ENCODE data around the gene B4GALT1.
"Not testable (repeated sequence)": the region's sequence is repeated elsewhere in the genome, so short reads cannot be mapped to it uniquely, and the experiment has no call there.

B4GALT1 gene

DNA sequence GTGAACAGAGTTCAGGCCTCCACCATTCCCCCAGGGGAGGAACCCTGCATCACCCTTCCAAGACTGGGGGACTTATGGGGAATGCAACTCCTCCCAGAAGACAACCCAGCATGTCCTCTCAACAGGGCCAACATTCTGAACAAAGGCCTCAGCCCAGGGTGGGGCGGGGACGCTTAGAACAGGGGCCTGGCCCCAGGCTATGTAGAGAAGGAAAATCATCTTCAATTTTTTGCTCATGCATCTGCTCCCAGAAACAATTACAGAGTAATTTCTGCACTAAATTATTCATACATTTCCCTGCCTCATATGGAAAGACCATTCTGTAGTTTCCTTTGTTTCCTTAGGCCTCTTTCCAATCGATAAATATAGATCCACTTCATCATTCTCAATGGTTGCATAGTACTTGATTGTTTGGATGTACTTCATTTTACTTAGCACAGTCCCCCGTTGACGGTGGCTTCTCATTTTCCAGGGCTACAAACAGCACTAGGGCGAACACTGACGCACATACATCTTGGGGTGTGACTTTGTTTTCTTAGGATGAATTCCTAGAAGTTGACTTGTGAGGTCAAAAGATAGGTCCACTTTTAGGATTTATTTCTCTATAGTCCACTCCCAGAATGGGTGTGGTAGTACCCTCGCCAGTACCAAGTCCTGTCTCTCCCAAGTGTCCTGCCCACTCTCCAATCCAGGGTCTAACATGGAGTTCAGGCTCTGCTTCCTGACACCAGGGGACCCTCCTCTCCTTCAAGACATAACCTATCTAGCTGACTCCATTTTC lies 63.4 kb downstream of the B4GALT1 start:
- TF ChIP-seq, protein P1, sequence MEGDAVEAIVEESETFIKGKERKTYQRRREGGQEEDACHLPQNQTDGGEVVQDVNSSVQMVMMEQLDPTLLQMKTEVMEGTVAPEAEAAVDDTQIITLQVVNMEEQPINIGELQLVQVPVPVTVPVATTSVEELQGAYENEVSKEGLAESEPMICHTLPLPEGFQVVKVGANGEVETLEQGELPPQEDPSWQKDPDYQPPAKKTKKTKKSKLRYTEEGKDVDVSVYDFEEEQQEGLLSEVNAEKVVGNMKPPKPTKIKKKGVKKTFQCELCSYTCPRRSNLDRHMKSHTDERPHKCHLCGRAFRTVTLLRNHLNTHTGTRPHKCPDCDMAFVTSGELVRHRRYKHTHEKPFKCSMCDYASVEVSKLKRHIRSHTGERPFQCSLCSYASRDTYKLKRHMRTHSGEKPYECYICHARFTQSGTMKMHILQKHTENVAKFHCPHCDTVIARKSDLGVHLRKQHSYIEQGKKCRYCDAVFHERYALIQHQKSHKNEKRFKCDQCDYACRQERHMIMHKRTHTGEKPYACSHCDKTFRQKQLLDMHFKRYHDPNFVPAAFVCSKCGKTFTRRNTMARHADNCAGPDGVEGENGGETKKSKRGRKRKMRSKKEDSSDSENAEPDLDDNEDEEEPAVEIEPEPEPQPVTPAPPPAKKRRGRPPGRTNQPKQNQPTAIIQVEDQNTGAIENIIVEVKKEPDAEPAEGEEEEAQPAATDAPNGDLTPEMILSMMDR (IDR thresholded peaks at IDR 0.05; ENCODE audit: low read depth, low read length), result no peak
- in situ Hi-C loops (cut with HindIII; ENCODE audit: low sequenced_read_pairs), result no loop called here
- no peak overlapping the region for H3K4me3 ChIP-seq (ENCODE audit: low read depth, low read length)
- DNase-seq (ENCODE audit: low read depth, low spot score), result no peak

DNA sequence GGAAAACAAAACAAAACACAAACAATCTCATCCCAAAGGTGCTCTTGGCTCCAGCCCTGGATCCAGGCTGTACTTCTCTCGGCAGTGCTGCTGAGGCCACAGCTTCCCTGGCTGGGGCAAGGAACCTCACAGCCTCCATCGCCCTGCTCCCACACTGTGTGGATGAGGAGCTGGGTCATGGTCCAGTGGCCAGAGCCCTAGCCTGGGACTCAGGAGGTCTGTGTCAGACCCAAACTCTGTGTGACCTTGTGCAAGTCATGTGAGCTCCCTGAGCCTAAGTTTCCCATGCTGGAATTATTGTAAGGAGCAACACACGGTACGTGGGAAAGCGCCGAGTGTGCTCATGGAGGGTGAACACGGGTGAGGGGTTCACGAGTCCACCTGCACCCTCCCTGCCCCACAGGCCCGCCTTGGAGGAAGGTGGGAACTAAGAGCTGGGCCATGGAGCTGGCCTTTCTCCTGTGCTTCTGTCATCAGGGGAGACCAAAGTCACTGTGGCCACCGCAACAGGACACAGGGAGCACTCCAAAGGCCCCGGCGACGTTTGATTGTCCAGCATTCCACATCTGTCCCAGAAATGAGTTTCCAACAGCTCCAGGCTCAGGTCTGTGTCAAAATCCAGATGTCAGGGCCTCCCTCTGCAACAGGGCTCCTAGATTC lies 64.5 kb downstream of the B4GALT1 start:
- TF ChIP-seq, protein P1 (IDR thresholded peaks at IDR 0.05; ENCODE audit: low read depth, low read length), result no peak
- in situ Hi-C loops (cut with HindIII; ENCODE audit: low sequenced_read_pairs), result no loop called here
- H3K4me3 ChIP-seq (ENCODE audit: low read depth, low read length), result no peak overlapping the region
- no peak for DNase-seq (ENCODE audit: low read depth, low spot score)

DNA sequence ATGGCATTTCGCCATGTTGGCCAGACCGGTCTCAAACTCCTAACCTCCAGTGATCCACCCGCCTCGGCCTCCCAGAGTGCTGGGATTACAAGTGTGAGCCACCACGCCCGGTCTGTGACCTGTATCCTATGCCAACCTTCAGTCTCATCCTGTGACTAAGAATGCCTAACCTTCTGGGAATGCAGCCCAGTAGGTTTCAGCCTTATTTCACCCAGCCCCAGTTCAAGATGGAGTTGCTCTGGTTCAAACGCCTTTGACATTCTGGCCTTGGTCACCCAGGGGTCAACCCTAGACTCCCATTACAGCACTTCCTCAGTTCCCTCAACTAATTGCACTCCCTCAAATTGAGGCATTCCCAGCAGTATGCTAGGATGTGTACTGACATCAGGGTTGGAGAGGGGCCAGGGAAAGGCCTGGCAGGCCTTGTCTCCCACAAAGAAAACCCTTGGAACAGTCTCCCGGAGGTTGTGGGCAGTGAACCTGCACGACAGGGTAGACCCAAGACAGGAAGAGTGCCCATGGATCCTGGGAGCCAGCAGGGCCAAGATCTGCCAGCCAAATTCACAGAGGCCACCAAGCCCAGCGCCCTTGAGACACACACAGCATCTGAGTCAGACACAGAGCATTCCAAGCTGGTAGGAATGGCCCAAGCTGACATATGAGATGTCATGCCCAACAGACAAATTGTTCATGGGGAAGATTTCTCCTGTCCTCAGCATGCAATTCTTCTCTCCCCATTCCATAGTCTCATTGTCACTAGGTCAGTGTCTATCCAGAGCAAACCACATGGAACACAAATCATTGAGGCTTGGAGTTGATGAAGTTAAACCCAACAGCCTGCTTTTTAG lies 65.8 kb downstream of the B4GALT1 start:
- in situ Hi-C loops (cut with HindIII; ENCODE audit: low sequenced_read_pairs), result no loop called here
- DNase-seq (ENCODE audit: low read depth, low spot score), result peak; percentile 45
- no peak overlapping the region for H3K4me3 ChIP-seq (ENCODE audit: low read depth, low read length)
- TF ChIP-seq, protein P1 (IDR thresholded peaks at IDR 0.05; ENCODE audit: low read depth, low read length), result no peak

DNA sequence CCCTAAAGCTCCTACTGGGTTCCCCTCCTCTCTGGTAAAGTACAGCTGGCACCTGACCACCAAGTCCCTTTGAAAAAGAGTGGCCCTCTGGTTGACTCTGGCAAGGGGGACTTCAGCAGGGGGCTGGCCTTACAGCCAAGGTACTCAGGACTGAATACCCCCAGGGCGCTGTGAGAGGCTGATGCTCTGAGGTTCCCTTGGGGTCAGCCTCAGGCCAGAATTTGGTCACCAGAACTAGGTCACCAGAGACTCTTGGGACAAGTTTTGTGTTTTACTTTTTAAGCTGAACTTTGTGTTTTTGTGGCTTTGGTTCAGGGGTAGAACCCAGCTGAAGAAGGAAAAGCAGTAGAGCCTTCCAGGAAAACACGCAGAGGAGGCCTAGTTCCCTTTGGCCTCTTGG lies 67.4 kb downstream of the B4GALT1 start:
- in situ Hi-C loops (cut with HindIII; ENCODE audit: low sequenced_read_pairs), result loop anchor here (25.0 kb wide), 1 partner anchor 138 kb away; the partner anchor contains the start of gene SPINK4
- TF ChIP-seq, protein P1 (IDR thresholded peaks at IDR 0.05; ENCODE audit: low read depth, low read length), result no peak
- no peak overlapping the region for H3K4me3 ChIP-seq (ENCODE audit: low read depth, low read length)
- no peak for DNase-seq (ENCODE audit: low read depth, low spot score)

DNA sequence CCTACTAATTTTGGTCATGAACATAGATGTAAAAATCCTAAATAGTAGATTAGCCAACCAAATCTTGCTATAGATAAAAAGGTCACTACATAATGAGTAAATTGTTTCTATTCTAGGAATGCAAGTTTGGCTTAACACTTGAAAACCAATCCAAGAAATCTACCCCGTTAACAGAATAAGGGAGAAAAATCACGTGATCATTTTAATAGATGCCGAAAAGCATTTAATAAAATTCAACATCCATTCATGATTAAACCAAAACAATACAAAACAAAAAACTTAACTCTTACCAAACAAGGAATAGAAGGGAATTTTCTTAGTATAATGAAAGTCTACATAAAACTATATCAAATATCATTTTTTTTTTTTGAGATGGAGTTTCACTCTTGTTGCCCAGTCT lies 69.9 kb downstream of the B4GALT1 start:
- DNase-seq (ENCODE audit: low read depth, low spot score), result no peak
- TF ChIP-seq, protein P1 (IDR thresholded peaks at IDR 0.05; ENCODE audit: low read depth, low read length), result no peak
- H3K4me3 ChIP-seq (ENCODE audit: low read depth, low read length), result no peak overlapping the region
- in situ Hi-C loops (cut with HindIII; ENCODE audit: low sequenced_read_pairs), result loop anchor here (25.0 kb wide), 1 partner anchor 140 kb away; the partner anchor contains the start of gene SPINK4

DNA sequence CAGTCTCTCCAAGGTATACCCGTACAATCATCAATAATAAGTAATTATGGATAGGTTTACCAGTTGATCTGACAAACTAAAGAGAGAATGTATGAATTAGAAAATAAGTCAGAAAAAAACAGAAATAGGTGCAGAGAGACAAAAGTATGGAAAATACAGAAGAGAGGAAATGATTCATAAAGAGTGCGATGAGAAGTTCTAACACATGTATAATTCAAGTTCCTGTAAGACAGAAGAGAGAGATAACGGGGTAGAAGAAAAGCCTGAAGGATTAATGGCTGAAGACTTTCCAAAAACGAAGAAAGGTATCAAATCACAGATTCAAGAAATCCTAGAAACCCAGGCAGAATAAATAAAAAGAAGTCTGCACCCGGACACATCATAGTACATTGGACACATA lies 74.5 kb downstream of the B4GALT1 start:
- in situ Hi-C loops (cut with HindIII; ENCODE audit: low sequenced_read_pairs), result loop anchor here (25.0 kb wide), 1 partner anchor 145 kb away; the partner anchor contains the start of gene SPINK4
- DNase-seq (ENCODE audit: low read depth, low spot score), result no peak
- no peak overlapping the region for H3K4me3 ChIP-seq (ENCODE audit: low read depth, low read length)
- TF ChIP-seq, protein P1 (IDR thresholded peaks at IDR 0.05; ENCODE audit: low read depth, low read length), result no peak

DNA sequence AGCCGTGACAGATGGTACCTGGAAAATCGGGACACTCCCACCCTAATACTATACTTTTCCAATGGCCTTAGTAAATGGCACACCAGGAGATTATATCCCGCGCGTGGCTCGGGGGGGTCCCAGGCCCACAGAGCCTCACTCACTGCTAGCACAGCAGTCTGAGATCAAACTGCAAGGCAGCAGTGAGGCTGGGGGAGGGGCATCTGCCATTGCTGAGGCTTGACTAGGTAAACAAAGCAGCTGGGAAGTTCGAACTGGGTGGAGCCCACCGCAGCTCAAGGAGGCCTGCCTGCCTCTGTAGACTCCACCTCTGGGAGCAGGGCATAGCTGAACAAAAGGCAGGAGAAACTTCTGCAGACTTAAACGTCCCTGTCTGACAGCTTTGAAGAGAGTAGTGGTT lies 81.5 kb downstream of the B4GALT1 start:
- H3K4me3 ChIP-seq (ENCODE audit: low read depth, low read length); DNase-seq (ENCODE audit: low read depth, low spot score): not testable (repeated sequence)
- in situ Hi-C loops (cut with HindIII; ENCODE audit: low sequenced_read_pairs), result loop anchor here (25.0 kb wide), 1 partner anchor 152 kb away; the partner anchor contains the start of gene SPINK4

All from astrocyte of the spinal cord (primary cell).